ENCODE measurements around the gene ST8SIA2.

The ST8SIA2 gene

DNA sequence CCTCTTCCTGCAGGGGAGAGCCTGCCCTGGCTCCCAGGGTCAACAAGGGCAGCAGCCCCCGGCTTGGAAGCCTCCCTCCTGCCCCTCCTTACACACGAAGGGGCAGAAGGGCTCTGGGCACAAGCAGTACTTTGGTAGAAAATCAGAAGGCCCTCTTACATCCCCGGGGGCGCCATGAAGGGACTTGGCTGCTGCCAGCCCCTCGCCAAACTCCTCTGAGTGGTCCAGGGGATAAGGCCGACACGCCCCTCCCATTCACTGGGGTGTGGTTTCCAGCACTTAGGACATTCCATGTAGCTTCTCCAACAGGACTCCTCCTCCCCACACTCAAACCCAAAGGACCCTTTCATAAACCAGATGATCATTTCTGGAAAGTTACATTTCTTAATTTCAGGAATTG is 1.2 kb upstream of the ST8SIA2 start:
- H3K79me1 ChIP-seq (ENCODE audit: low read length): no peaks in the 10 kb centered on the region
- H3K27ac ChIP-seq (ENCODE audit: low read depth, low read length): no peak overlapping the region
- no peak overlapping the region for H3K4me2 ChIP-seq (ENCODE audit: low read length)
- no peak overlapping the region for H3K9ac ChIP-seq (ENCODE audit: low read length)
- no peak overlapping the region for H3K18ac ChIP-seq (ENCODE audit: low read length)
- no peak overlapping the region for H4K91ac ChIP-seq (ENCODE audit: low read depth, low read length)
- DNase-seq: no peak
- no peak overlapping the region for H3K23ac ChIP-seq (ENCODE audit: low read length)
- no peak overlapping the region for H2AFZ ChIP-seq (ENCODE audit: insufficient read depth, low read length, poor library complexity)
- H3K4ac ChIP-seq (ENCODE audit: low read depth, low read length): no peak overlapping the region
- H3K4me1 ChIP-seq (ENCODE audit: control insufficient read depth in 1 of 2, insufficient read depth in 2 of 2, low read length in 2 of 2): peaks cover 9 to 14% of the 10 kb centered on the region in 2 experiments
- no peak overlapping the region for H2BK120ac ChIP-seq (ENCODE audit: insufficient read depth, low read length, poor library complexity)
- H4K8ac ChIP-seq (ENCODE audit: low read depth, low read length): no peak overlapping the region
- peaks cover 38% of the 10 kb centered on the region for H3K27me3 ChIP-seq (ENCODE audit: insufficient read depth, low read length)
- H3K36me3 ChIP-seq (ENCODE audit: control insufficient read depth in 1 of 2, insufficient read depth in 2 of 2, low read length in 2 of 2): no peaks in the 10 kb centered on the region
- no peak overlapping the region for H3K14ac ChIP-seq (ENCODE audit: low read length)
- H2BK5ac ChIP-seq (ENCODE audit: low read depth, low read length, poor library complexity): no peak overlapping the region
- H2AK5ac ChIP-seq (ENCODE audit: low read length): no peak overlapping the region
- no peak overlapping the region for H4K12ac ChIP-seq (ENCODE audit: low read depth, low read length)
- H3K79me2 ChIP-seq (ENCODE audit: control insufficient read depth, insufficient read depth, low read length, poor library complexity): no peaks in the 10 kb centered on the region
- no CpG with 5 or more reads among the region's 7 CpGs for WGBS (ENCODE audit: extremely low coverage, insufficient coverage, insufficient read length)
- H3K9me3 ChIP-seq (ENCODE audit: insufficient read depth, low read depth, low read length): peaks cover 2% of the 10 kb centered on the region
- H2BK12ac ChIP-seq (ENCODE audit: low read length): no peak overlapping the region
- H3K4me3 ChIP-seq (ENCODE audit: low read depth, low read length): peak overlapping the region; percentile 1

DNA sequence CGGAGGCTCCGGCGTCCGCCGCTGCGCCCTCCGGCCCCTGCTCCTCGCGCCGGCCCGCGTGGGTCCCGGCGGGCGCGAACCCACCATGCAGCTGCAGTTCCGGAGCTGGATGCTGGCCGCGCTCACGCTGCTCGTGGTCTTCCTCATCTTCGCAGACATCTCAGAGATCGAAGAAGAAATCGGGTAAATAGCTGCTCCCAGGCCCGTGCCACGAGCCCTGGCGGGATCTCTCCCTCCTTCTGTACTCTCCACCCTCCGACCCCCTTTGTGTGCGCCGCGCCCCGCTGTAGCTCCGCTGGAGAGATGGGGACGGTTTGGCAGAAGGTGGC is 263 bp downstream of the ST8SIA2 start:
- Histone ChIP-seq H2BK12ac (ENCODE audit: low read length) (no peak overlapping the region), H3K79me2 (ENCODE audit: control insufficient read depth, insufficient read depth, low read length, poor library complexity) (no peaks in the 10 kb centered on the region), H4K12ac (ENCODE audit: low read depth, low read length) (no peak overlapping the region), H4K8ac (ENCODE audit: low read depth, low read length) (no peak overlapping the region), H4K91ac (ENCODE audit: low read depth, low read length) (no peak overlapping the region), H3K4me2 (ENCODE audit: low read length) (peak overlapping the region; percentile 91), H2BK120ac (ENCODE audit: insufficient read depth, low read length, poor library complexity) (no peak overlapping the region), H3K4me3 (ENCODE audit: low read depth, low read length) (peak overlapping the region; percentile 62), H3K36me3 (ENCODE audit: control insufficient read depth in 1 of 2, insufficient read depth in 2 of 2, low read length in 2 of 2) (no peaks in the 10 kb centered on the region), H3K9me3 (ENCODE audit: insufficient read depth, low read depth, low read length) (peaks cover 2% of the 10 kb centered on the region), H3K27ac (ENCODE audit: low read depth, low read length) (no peak overlapping the region), H2AK5ac (ENCODE audit: low read length) (no peak overlapping the region), H3K23ac (ENCODE audit: low read length) (no peak overlapping the region), H2AFZ (ENCODE audit: insufficient read depth, low read length, poor library complexity) (peak overlapping the region; percentile 3), H3K18ac (ENCODE audit: low read length) (no peak overlapping the region), H3K4me1 (ENCODE audit: control insufficient read depth in 1 of 2, insufficient read depth in 2 of 2, low read length in 2 of 2) (peaks cover 9 to 14% of the 10 kb centered on the region in 2 experiments), H2BK5ac (ENCODE audit: low read depth, low read length, poor library complexity) (no peak overlapping the region), H3K9ac (ENCODE audit: low read length) (no peak overlapping the region), H3K14ac (ENCODE audit: low read length) (no peak overlapping the region), H3K27me3 (ENCODE audit: insufficient read depth, low read length) (peaks cover 38% of the 10 kb centered on the region), H3K79me1 (ENCODE audit: low read length) (no peaks in the 10 kb centered on the region), H3K4ac (ENCODE audit: low read depth, low read length) (no peak overlapping the region)
- no peak for DNase-seq
- no CpG with 5 or more reads among the region's 34 CpGs for WGBS (ENCODE audit: extremely low coverage, insufficient coverage, insufficient read length)

DNA sequence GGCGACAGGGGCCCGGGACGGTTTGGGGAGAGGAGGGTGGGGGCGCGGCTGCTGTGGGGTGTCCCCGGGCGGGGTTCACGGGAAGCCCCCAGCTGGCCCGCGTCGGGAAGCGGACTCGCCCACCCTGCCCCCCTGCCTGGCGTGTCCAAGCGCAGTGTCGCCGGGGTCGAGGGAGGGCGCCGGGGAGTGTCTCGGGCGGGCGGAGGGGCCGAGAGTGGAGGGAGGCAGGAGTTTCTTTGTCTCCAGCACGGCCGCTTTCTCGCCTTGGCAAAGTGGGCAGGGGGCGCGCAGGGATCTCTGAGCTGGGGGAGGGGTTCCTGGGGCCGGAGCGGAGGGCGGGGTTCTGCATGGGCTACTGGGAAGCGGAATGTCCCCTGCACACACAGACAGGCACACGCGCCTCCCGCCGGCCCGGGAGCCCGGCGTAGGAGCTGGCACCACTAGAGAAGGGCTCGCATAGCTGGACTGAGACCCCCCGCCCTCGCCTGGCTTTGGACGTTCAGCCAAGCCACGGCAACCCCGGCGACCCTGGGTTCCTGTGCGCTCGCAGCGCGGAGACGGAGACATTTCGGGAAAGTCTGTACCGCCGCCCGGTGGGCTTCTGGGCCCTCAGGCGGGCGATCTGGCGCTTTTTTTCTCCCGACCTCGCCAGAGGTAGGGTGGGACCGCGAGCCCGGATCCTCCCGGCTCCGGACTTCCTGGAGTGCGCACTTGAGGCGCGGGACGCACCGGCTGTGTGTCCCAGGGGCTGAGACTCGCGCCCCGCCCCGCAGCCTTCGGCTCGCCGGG is 822 bp downstream of the ST8SIA2 start:
- Histone ChIP-seq H4K8ac (ENCODE audit: low read depth, low read length) (no peak overlapping the region), H3K79me1 (ENCODE audit: low read length) (no peaks in the 10 kb centered on the region), H3K27me3 (ENCODE audit: insufficient read depth, low read length) (peaks cover 38% of the 10 kb centered on the region), H3K4me2 (ENCODE audit: low read length) (peak overlapping the region; percentile 91), H3K14ac (ENCODE audit: low read length) (no peak overlapping the region), H3K27ac (ENCODE audit: low read depth, low read length) (no peak overlapping the region), H3K4me3 (ENCODE audit: low read depth, low read length) (peak overlapping the region; percentile 62), H2BK5ac (ENCODE audit: low read depth, low read length, poor library complexity) (no peak overlapping the region), H3K36me3 (ENCODE audit: control insufficient read depth in 1 of 2, insufficient read depth in 2 of 2, low read length in 2 of 2) (no peaks in the 10 kb centered on the region), H4K91ac (ENCODE audit: low read depth, low read length) (no peak overlapping the region), H4K12ac (ENCODE audit: low read depth, low read length) (no peak overlapping the region), H2BK12ac (ENCODE audit: low read length) (no peak overlapping the region), H3K79me2 (ENCODE audit: control insufficient read depth, insufficient read depth, low read length, poor library complexity) (no peaks in the 10 kb centered on the region), H3K18ac (ENCODE audit: low read length) (peak overlapping the region; percentile 14), H2BK120ac (ENCODE audit: insufficient read depth, low read length, poor library complexity) (no peak overlapping the region), H3K4ac (ENCODE audit: low read depth, low read length) (no peak overlapping the region), H2AK5ac (ENCODE audit: low read length) (no peak overlapping the region), H2AFZ (ENCODE audit: insufficient read depth, low read length, poor library complexity) (peak overlapping the region; percentile 45), H3K9ac (ENCODE audit: low read length) (no peak overlapping the region), H3K4me1 (ENCODE audit: control insufficient read depth in 1 of 2, insufficient read depth in 2 of 2, low read length in 2 of 2) (peaks cover 9 to 14% of the 10 kb centered on the region in 2 experiments), H3K9me3 (ENCODE audit: insufficient read depth, low read depth, low read length) (peaks cover 2% of the 10 kb centered on the region), H3K23ac (ENCODE audit: low read length) (no peak overlapping the region)
- WGBS (ENCODE audit: extremely low coverage, insufficient coverage, insufficient read length): no CpG with 5 or more reads among the region's 78 CpGs
- no peak for DNase-seq

DNA sequence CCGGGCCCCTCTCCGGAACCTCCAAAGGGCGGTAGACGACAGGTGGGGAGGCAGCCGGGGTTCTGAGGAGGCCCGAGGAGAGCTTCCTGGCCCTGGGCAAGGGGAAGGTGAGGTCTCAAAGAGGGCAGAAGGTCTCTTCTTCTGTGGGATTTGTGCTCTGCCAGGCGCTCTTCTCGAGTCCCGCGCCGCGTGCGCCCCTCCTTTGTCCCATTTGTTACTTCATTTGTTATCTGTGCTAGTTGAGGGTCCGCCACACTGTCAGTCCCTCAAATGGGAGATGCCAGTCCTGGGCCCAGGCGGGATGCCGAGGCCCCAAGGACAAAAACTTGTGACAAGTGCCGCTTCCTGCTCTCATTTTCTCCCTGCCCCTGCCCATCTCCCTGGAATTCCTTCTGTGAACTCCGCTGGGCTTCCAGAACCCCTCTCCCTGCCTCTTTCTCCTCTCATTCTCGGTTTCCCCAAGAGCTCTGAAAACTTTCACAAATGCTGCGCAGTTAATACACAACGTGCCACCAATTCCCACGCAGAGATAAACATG is 1.5 kb downstream of the ST8SIA2 start:
- H3K79me2 ChIP-seq (ENCODE audit: control insufficient read depth, insufficient read depth, low read length, poor library complexity): no peaks in the 10 kb centered on the region
- H4K12ac ChIP-seq (ENCODE audit: low read depth, low read length): no peak overlapping the region
- no peak overlapping the region for H3K23ac ChIP-seq (ENCODE audit: low read length)
- no peak overlapping the region for H2AFZ ChIP-seq (ENCODE audit: insufficient read depth, low read length, poor library complexity)
- no peaks in the 10 kb centered on the region for H3K79me1 ChIP-seq (ENCODE audit: low read length)
- H3K4me1 ChIP-seq (ENCODE audit: control insufficient read depth in 1 of 2, insufficient read depth in 2 of 2, low read length in 2 of 2): peaks cover 9 to 14% of the 10 kb centered on the region in 2 experiments
- no peak overlapping the region for H3K14ac ChIP-seq (ENCODE audit: low read length)
- peak overlapping the region; percentile 62 for H3K4me3 ChIP-seq (ENCODE audit: low read depth, low read length)
- H3K4me2 ChIP-seq (ENCODE audit: low read length): peak overlapping the region; percentile 91
- no peak overlapping the region for H4K8ac ChIP-seq (ENCODE audit: low read depth, low read length)
- H4K91ac ChIP-seq (ENCODE audit: low read depth, low read length): no peak overlapping the region
- no peak overlapping the region for H3K27ac ChIP-seq (ENCODE audit: low read depth, low read length)
- no peak overlapping the region for H2BK5ac ChIP-seq (ENCODE audit: low read depth, low read length, poor library complexity)
- H3K9ac ChIP-seq (ENCODE audit: low read length): no peak overlapping the region
- DNase-seq: no peak
- WGBS (ENCODE audit: extremely low coverage, insufficient coverage, insufficient read length): no CpG with 5 or more reads among the region's 22 CpGs
- H2AK5ac ChIP-seq (ENCODE audit: low read length): no peak overlapping the region
- no peak overlapping the region for H3K4ac ChIP-seq (ENCODE audit: low read depth, low read length)
- peaks cover 2% of the 10 kb centered on the region for H3K9me3 ChIP-seq (ENCODE audit: insufficient read depth, low read depth, low read length)
- H2BK120ac ChIP-seq (ENCODE audit: insufficient read depth, low read length, poor library complexity): no peak overlapping the region
- H3K27me3 ChIP-seq (ENCODE audit: insufficient read depth, low read length): peaks cover 38% of the 10 kb centered on the region
- no peaks in the 10 kb centered on the region for H3K36me3 ChIP-seq (ENCODE audit: control insufficient read depth in 1 of 2, insufficient read depth in 2 of 2, low read length in 2 of 2)
- no peak overlapping the region for H2BK12ac ChIP-seq (ENCODE audit: low read length)
- H3K18ac ChIP-seq (ENCODE audit: low read length): no peak overlapping the region
